GM19025 (cell line): ENCODE data around the gene LCN9.

Experiments
- ATAC-seq: cut with Tn5 transposase; IDR thresholded peaks from one replicate; pipeline ENCODE4 v1.9.1; 2021; ENCODE audit warnings: mild to moderate bottlenecking, low read depth, moderate library complexity; ENCODE audit not compliant: unreplicated experiment

LCN9 gene

GRCh38 chr9:135696446-135696845, 33.3 kb downstream of the LCN9 start:
- ATAC-seq, result no peak

DNA sequence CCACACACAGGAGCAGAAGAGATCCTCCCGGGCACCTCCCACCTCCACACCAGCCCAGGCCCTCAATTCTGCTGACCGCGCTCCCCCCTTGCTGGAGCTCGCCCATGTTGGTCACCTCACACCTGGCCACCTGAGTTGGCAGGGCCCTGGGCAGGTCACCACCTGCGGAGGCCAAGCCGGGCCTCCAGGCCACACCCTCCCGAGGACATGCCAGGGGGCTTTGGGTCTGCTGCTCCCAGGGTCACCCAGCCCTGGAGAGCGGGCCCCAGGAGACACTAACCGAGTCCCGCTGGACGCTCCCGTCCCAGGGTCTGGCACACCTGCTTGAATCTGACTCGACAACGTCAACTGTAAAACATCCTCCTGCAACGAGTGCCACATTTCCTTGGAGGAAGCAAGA, 34.1 kb downstream of the LCN9 start:
- ATAC-seq, result no peak

DNA sequence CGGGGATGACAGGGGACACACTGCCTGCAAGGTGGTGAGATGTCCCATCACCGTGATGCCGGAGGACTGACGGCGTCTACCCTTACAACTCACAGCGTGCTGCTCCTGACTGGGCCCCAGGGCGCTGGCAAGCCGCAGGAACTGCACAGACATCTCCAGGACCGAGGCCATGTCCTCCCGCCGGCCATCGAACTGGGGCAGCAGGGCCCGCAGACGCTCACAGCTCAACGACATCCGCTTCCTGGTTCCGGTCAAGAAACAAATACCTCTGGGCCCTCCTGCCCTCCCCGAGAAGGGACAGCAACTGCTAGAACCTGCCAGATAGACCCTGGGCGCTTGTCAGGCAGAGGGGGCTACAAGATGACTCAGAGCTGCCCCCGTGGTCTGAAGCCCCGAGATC, 35.1 kb downstream of the LCN9 start:
- ATAC-seq, result no peak

DNA sequence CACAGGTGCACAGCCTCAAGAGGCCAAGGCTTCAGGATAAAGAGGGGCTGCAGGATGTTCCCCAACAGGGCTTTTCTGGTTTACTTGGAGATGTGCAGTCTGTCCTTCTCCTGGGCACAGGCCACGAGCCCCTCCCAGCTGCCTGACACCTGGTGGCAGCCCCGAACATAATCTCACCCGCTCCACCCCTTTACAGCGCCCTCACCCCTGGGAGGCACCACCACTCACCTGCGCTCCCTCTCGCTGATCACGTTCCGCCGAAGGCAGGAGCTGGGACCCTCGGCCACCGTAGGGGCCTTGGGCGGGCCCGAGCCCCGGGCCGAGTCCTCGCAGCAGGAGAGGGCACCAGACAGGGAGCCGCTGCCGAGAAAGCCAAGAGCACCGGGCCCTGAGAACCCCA, 35.7 kb downstream of the LCN9 start:
- ATAC-seq, result no peak

DNA sequence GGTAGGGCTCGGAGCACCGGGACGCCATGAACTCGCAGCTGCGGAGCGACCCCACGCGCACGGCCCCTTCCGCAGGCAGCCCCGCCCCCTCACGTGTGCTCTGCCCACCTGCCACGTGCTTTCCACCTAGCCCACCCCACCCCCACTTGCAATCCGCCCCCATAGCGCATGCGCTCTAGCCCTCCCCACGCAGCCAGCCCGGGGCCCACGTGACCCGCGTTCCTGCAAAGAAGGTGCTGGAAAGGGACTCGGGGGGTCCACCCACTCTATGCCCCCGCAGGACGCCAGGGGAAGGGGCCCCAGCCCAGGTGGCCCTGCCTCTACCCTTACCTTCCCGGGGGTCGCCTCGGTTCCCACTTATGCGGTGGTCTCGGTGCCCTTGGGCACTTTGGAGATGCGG, 36.3 kb downstream of the LCN9 start, which contains the start of gene SOHLH1:
Gene SOHLH1 (minus strand): TSS at position 42 of the 400 bp plus-strand sequence. CDS start 14 bp downstream, at position 28.
- ATAC-seq, result no peak

GRCh38 chr9:135700525-135700924, 37.4 kb downstream of the LCN9 start:
- no peak for ATAC-seq

DNA sequence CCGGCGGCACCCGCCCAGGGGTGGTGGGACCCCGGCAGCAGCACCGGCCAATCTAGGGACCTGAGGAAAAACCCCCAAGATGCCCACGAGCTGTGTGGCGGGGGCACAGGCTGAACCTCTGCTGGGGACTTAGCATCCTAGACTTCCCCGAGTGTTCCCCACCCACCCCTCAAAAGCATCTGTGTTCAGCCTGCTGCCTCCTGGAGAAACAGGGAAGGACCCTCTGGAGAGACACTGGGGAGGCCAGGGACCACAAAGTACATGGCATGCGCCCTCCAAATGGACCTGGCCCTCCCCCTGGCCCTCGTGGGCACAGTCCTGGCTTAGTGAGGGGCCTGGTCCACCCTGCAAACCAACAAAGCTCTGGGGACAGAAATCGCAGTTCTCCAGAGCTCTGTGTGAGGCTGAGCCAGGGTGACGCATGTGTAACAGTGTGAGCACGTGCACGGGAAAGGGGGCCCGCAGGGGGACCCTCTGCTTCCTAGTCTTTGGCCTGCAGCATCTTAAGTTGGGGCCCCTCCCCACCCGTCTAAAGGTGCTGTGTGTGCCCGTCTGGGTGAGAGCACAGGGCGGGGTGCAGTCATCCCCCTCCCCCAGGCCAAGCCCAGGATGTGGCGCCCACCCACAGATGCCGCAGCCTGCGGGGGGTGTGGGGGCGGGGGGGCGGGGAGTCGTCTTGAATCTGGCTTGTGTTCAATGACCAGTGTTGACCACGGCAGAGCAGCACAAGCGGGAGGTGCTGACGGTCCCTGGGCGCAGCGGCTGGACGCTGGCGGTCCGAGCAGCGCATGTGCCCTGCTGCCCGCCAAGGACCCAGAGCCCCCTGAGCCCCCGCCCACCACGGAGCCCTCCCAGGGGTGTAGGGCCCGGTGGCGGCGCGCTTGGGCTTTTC, 38.2 kb downstream of the LCN9 start:
- ATAC-seq, result no peak

DNA sequence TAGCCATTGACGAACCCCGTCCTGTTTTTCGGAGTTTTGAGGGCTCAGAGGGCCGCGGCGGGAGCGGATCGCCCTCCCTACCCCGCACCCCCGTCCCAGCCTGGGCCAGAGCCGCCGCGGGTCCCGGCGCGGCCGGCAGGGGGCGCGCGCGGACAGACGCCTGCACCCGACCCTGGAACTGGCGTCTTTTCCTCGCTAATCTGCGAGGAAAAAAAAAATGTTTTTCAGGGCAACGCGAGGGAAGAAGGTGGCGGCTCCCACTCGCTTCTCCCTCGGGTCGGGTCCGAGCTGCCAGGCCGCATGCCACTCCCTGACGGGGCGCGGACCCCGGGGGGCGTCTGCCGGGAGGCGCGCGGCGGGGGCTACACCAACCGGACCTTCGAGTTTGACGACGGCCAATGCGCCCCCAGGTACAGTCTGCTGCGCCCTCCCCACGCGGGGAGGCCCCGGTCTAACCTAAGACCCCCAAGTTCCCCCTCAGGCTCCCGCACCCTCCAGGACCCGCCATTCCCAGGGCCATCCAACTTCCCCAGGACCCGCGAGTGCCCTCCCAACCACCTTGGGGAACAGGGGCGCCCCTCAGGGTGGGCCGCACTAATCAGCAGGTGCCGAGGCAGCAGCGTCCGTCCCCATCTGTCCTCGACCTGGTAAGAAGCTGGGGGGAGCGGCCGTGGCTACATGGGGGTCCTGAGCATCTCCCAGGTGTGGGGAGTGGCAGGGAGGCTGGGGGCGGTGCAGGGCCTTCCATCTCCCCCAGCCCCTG, 39.0 kb downstream of the LCN9 start, which contains the start of gene KCNT1:
Gene KCNT1 (plus strand): TSS at position 227 of the 763 bp plus-strand sequence. CDS start 74 bp downstream, at position 301.
- no peak for ATAC-seq

- ATAC-seq, result no peak
Measured at GRCh38 chr9:135703726-135704125, 40.6 kb downstream of the LCN9 start.

DNA sequence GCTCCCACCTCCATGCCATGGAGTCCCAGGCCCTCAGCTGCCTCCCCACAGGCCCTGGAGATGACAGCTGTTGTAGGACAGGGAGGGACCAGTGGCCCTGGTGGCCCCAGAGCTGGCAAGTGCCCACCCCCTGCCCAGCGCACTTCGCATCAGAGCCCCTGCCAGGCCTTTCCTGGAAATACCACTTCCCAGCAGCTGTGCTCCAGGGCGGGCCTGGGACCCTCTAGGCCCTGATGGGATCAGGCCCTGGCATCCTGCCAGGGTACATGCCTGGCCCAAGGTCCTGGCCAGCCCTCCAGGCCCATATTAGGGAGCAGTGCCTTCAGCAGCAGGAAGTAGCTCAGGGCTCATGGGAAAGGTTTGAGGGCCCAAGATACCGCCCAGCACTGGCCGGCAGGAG, 41.4 kb downstream of the LCN9 start:
- ATAC-seq, result no peak

DNA sequence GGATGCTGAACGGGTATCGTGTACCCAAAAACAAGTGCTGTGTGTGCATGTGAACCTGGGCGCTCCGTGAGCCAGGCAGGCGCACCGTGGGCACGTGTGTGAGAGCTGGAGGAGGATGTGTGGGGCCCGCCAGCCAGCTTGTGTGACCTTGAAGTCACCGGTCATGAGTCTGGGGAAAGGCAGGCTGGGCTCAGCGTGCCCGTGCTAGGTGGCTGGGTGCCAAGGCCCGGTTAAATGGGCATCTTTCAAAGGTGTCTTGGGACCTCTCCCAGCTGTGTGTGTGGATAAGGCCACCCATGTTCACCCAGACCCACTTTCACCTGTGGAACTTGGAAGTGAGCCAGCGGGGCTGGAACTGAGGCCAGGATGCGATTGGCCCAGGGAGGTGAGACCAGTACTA, 42.3 kb downstream of the LCN9 start:
- ATAC-seq, result no peak

GRCh38 chr9:135706288-135706687, 43.2 kb downstream of the LCN9 start:
- ATAC-seq, result no peak

DNA sequence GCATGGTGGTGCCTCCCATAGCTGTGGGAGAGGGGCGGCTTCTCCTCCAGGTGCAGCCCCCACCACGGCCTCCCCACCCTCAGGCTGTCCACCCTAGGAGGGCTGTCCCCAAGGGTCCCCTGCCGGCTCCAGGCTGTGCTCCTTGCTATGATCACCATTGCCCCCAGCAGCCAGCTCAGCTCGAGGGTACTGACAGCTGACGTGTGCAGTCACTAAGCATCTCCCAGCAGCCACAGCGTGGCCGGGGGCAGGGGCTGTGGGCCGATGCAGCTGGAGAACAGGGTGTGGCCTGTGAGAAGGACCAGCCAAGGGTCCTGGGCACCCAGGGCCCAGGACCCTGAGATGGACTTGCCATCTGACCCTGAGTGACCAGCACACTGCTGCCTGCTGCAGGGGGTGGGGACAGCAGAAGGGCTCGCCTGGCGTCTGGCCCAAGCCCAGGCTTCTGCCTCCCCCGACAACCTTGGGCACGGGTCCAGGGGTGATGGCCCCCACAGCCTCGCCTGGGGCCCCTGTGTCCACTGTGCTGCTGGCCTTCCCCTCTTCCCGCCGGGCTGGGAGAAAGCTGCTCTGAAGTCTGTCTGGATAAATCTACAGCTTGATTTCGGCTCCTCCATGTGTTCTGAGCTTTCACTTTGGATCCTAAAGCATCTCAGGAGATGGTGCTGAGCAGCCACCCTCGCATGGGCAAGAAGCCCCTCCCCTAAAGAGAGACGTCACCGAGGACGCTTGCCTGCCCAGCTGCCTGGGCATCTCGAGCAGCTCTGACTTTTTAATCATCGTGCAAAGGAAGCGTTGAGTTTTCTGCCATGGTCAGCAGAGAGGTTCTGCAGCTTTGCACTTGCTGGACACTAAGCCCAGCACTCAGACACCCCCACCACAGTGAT, 44.4 kb downstream of the LCN9 start:
- no peak for ATAC-seq

- no peak for ATAC-seq
Measured at GRCh38 chr9:135708164-135708563, 45.1 kb downstream of the LCN9 start.

DNA sequence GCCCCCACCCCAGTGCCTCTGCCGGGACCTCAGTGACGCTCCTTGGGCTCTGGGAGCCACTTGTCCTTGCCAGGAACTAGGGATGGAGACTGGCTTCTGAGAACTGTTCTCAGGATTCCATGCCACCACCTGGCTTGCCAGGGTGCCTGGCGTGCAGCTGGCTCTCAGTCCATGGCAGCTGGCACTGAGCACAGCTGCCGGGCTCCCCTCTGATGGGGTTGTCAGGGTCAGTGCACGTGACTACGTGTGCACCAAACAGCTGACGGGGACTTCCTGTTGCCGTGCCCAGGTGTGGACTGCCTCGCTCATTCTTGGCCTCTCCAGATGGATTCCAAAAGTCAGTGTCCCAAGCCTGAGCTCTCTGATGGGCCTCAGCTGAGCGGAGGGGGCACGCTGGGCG, 48.3 kb downstream of the LCN9 start:
- no peak for ATAC-seq

GRCh38 chr9:135711881-135712280, 48.8 kb downstream of the LCN9 start:
- ATAC-seq, result no peak

- no peak for ATAC-seq
Measured at GRCh38 chr9:135712613-135713295, 49.6 kb downstream of the LCN9 start.

DNA sequence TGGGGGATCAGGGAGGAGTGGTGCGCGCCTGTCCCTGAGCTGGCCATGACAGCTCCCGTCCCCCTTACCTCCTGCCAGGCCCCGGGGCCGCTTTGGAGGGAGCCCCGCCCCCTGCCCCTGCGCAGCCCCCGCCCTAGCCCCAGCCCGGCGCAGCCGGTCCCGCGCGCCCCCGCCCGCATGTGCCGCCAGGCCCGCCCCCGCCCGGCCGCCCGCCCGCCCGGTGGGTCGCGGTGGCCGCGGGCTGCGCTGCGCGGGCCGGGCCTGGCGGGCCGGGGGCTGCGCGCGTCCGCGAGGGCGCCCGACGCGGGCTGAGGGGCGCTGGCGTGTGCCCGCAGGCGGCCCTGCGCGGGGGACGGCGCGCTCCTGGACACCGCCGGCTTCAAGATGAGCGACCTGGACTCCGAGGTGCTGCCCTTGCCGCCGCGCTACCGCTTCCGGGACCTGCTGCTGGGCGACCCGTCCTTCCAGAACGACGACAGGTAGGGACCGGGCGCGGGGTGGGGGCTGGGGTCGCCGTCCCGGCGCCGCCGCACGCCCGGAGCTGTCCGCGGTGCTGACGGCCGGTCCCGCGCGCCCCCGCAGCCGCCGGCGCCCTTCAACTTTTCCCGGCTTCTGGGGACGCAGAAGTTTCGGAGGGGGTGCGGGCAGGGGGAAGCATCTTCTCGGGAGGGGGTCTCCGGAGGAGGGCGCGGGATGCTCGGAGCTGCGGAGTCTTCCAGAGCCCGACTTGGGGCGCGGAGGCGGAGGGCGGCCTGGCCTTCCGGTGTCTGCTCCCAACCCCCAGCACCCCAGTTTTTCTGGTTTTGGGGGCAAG, 51.3 kb downstream of the LCN9 start:
- no peak for ATAC-seq

DNA sequence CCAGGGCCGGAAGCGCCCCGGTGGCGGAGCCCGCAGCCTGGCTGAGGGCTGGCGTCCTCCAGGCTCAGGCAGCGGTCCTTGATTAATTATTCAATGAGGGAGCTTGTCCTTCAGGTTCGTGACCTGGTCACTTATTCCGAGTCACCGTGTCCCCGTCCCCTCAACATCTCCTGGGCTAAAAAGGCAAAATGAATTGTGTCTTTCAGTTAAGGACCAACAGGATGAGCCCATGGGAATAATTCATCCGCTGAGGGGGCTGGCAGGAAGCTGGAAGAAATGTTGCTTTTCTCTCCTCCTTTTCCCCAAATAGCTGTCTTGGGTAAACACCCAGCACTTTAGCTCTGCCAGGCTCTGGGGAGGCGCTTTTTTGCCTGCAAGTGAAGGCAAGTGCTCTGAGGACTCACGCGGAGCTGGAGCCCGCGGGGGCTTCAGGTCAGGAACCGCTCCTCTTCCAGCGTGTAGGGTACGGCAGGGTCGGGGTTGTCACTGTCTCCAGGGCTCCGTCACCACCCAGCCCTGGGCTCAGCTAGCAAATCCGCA, 52.0 kb downstream of the LCN9 start:
- ATAC-seq, result no peak
